ENCODE measurements around the gene MYO1E.
A peak's percentile ranks its signal among the peaks of the same experiment; 100 is the strongest.
"Not testable (repeated sequence)": the region's sequence is repeated elsewhere in the genome, so short reads cannot be mapped to it uniquely, and the experiment has no call there.

Gene MYO1E

DNA sequence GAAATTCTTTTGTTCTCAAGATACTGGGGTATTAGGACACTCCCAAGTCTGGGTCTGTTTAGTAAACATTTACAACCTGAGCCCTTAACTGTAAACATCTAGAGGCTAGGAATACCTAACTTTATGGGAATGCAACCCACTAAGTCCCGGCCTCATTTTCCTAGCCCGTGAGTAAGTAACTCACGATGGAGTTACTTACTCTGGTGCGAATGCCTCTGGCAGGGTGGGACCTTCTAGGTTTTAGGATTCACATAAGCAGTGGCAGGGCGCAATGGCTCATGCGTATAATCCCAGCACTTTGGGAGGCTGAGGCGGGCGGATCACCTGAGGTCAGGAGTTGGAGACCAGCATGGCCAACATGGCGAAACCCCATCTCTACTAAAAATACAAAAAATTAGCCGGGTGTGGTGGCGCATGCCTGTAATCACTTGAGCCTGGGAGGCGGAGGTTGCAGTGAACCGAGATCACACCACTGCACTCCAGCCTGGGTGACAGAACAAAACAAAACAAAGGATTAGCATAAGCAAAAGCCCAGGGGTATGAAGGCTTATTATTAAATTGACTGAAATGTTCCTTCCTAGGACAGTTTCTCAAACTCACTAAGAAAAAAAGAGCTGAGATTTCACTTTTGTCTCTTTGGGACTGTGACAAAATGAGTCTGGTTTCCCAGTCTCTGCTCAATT, 14.7 kb upstream of the MYO1E start:
- DNase-seq (ENCODE audit: low read depth in 2 of 2) = not testable (repeated sequence)

DNA sequence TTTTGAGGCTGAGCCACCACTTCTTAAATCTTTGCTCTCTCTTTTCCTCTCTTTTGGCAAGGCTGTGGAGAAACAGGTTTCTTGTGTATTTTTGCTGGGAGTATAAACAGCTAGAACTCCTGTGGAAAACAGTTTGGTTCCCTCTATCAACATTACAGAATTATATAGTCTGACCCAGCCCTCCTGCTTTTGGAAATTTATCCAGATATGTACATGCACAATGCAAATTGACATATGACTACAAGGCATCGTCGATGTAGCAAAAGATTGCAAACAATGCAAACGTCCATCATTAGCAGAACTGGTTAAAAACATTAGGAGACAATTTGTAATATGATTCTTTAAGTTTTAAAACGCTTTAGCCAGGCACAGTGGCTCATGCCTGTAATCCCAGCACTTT, 12.5 kb upstream of the MYO1E start:
- no peak for DNase-seq (ENCODE audit: low read depth in 2 of 2)

DNA sequence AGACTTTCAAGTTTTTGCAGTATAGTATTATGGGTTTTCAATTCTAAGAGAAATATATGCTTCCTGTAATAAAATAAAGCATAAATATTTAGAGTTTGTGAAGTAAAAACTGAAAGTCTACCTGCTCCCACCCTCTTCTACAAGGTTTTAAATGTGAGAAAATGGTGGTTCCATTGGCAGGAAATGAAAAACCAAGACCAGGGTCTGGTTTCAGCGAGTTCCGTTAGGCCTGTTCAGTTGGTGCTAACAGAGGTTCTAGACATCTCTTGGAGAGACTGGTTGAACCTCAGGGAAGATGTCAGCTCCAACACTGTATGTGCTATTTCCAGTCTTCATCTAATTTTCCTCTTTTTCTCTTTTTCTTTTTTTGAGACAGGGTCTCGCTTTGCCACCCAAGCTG, 11.8 kb upstream of the MYO1E start:
- DNase-seq (ENCODE audit: low read depth in 2 of 2) = no peak

DNA sequence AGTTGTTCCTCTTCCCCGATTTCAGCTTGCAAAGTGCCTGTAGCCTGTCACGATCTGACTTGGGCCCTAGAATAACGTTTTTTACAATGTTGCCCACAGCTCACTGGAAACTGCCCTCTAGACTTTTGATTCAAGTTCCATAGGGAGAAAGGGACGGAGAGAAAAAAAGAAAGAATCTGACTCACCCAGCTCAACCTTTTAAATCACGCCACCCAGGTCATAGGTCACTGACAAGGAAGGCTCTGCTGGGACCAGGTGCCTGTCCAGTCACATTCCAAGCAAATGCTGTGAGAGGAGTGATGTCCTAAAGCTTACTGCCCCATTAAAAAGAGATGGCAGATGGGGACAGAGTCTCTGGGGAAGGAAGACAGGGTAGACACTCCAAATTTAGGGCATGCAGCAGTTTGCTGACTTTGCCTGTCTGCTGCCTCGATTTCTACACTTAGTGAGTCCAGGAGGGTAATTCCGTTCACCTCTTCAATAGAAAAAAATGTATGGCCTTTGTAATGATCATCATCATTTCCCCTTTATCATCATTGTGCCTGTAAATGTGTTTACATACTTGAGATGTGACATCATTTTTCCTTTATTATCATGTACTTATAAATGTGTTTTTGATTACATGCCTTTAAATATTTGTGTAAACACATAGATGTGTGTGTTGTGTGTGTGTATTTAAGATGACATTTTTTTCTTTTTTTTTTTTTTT, 8.4 kb upstream of the MYO1E start:
- DNase-seq (ENCODE audit: low read depth in 2 of 2) = no peak

DNA sequence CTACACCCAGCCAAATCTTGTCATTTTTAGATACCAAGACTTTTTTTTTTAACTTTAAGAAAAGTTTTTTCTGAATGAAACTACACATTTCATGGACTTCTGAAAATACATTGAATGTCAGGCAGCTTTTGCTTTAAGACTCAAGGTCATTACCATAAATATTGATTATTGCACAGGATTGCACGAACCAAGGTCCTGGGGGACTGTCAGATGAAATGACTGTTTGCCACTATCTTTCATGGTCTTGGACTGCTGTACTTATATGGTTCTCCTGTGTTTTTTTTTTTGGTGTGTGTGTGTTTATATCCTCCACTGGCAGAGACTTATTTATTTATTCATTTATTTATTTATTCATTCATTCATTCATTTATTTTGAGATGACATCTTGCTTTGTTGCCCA, 6.9 kb upstream of the MYO1E start:
- DNase-seq (ENCODE audit: low read depth in 2 of 2) = no peak

DNA sequence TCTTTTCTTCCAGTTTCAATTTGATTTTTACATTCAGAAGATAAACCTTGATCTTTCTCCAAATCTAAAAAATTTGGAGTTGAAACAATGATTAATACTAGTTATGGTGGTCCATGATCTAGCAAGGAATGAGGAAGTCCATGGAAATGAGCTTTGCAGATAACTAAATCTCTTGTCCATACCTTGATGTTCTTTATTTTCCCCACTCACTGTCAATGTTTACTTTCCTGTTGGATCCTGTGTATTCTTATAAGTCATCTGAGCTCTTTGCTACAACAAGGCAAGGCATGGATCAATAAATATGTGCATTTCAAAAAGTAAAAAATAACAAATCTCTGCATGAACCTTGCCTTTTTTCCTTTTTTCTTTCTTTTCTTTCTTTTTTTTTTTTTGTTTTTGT, 6.2 kb upstream of the MYO1E start:
- DNase-seq (ENCODE audit: low read depth in 2 of 2) = no peak

DNA sequence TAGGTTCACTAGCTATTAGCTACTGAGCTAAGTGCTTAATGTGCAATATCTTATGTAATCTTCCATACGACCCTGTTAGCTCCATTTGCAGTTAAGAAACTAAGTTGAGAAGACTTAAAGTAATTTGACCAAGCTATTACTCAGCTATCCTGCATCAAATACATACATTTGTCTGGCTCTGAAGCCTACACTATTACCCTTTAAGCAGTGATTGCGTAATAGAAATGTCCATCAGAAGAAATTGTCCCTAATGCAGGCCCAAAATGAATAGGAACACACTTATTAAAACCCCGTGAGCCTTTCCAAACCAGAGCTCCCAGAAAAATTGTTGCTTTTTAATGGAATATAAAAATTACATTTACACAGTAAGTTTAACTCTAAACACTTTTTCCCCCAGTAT, 5.3 kb upstream of the MYO1E start:
- DNase-seq (ENCODE audit: low read depth in 2 of 2) = no peak

DNA sequence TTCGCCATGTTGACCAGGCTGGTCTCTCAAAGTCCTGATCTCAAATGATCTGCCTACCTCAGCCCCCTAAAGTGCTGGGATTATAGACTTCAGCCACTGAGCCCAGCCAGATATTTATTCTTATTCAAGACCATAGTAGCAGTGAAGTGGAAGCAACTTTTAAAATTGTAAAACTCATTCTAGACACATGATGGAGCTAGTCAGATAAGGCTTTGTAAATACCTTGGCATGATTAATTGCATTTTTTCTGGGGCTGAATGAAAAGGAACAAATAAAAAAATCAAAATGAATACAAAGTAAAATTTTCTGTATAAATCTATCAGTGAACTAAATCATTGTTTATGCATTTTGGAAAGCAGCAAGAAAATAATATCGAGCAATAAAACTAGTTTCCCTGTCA, 4.1 kb upstream of the MYO1E start:
- DNase-seq (ENCODE audit: low read depth in 2 of 2) = no peak

DNA sequence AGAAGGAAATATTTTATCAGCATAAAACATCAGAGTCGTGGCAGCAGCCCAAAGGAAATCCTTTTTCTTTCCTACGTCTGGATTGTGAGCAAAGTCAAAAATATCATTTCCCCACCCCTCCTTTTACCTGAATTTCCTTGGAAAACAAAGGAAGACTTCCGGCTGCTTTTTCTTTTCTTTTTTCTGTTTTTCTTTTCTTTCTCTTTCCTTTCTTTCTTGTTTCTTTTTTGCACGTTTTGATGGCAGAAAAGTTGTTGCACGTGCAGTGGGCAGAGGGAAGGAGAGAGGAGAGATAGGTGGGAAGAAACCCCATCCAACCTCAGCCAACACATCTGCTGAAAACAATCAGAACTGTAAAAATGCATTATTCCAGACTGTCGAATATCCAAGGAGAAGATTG, 544 bp upstream of the MYO1E start:
- no peak for DNase-seq (ENCODE audit: low read depth in 2 of 2)

DNA sequence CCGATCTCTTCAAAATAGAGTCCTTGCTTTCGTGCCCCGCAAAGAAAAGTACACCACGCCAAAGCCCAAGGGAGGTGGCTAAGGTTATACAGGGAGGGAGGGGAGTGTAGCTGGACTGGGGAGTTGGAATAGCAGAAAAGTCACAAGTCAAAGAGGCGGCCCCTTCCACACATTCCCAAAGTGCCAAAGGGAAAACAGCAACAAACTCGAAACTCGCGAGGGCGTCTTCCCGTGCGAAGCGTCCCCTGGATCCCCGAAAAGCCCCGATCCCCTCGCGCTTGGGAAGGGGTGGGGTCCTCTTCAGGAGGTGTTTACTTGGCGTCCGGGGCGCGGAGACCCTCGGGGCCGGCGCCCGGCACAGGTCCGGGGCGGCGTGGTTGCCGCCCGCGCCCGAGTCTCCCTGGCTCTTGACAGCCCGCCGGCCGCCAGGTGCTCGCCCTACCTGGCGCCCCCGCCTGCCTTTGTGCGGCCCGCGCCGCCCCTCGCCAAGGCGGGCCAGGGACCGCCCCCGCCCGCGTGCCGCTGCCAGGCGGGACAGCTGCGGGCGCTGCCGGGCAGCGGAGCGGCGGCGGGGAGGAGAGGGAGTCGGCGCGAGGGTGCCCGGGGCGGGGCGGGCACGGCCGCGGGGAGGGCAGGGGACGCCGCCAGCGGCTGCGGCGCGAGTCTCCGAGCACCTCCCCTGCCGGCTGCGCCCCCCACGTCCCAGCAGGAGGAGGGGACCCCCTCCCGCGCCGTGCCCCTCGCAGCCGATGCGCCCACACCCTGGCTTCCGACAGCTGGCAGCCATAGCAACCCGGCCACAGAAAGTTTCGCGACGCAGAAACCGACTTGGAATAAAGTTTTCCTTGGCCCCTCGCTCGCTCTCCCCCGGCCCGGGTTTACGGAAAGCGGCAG, 966 bp downstream of the MYO1E start:
- peak in 1 of 2 donors; percentile 21 for DNase-seq (ENCODE audit: low read depth in 2 of 2)

DNA sequence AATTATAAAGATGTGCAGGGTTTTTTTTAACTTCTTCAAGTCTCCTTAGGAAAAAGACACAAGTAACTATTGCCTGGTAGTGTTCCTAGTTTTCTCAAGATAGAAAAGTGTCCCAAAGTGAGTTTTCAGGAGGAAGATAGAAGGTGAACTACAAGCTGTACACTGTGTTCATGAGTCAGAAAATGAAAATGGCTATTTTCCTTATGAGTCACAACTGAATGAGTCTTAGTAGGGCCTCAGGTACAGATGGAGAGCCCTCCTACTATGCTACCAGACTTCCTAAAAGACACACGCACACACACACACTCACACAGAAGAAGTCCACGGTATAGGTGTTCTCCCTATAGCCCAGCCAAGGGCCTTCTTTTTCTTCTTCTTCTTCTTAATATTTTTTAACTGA, 3.1 kb downstream of the MYO1E start:
- DNase-seq (ENCODE audit: low read depth in 2 of 2) = no peak

DNA sequence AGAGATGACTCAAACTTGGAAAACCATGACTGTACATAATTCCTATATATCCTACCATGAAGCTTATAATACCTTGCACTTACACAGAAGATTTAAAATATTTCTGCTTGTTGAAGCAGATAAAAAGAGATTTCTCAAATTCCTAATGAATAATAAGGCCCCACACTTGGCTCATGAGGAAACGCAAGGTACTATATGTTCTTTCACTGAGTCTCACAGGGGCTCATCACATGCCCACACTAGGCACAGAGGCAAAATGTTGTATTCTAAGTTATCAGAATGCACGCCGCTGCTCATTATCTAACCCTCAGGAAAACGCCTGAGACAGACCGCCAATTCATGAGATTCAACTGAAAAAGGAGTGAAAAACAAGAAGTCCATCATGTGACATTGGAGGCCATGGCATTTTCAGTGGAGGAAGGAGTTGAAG, 5.6 kb downstream of the MYO1E start:
- no peak for DNase-seq (ENCODE audit: low read depth in 2 of 2)

DNA sequence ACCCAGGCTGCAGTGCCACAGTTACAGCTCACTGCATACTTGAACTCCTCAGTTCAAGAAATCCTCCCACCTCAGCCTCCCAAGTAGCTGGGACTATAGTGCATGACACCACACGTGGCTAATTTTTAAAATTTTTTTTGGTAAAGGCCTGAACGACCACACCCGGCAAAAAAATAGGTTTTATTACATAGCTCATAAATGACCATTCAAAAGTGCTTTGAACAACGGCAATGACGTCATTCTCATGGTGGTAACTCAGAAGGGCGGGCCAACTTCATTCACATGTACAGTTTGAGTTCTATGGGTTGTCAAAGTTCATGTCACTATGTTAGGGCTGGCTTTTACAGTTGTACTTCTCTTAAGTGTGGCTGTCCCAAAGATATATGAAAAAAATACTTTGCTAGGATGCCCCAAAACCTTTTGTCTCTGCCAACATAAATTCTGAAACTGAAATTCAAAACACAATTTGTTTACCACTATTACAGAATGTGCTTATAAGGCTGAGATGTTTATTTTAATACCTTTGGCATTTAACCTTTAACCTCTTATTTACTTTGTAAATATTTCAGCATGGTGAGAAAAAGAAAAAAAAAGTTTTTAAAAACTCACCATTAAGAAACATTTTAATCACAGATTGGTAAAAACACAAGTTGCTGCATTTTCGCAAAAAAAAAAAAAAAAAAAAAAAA, 6.2 kb downstream of the MYO1E start:
- no peak for DNase-seq (ENCODE audit: low read depth in 2 of 2)

DNA sequence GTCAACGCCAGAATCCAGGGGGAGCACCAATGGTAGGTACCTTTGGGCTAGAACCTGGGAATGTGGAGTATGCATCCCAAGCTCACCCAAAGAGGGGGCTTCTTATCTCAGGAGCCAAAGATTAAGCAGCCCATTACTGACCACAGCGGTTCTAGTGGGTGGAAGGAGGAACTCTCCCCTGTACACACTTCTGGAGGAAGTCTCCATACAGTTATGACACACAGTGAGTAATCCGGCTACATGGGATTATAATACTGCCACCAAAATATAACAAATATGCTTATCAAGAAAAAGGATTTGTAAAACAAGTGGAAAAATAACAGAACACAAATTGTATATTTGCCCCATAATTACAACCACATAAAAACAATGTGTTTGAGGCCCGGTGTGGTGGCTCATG, 8.4 kb downstream of the MYO1E start:
- DNase-seq (ENCODE audit: low read depth in 2 of 2) = no peak

DNA sequence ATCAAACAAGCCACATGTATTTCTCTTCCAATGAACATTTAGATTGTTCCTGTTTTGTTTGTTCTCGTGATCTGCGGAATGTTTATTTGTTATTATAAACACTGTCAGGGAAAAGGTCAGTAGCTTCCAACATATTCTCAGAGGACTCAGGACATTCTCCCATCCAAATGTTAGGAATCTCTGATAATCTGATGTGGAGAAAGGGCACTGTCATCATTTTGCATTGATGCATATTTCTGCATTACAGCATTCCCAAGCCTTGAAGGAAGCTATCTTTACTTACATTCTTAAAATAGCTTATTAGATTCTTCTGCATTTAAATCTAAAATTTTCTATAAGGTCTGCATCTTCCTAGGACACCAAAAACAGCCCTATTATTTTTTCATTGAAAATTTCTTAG, 10.3 kb downstream of the MYO1E start:
- no peak for DNase-seq (ENCODE audit: low read depth in 2 of 2)

DNA sequence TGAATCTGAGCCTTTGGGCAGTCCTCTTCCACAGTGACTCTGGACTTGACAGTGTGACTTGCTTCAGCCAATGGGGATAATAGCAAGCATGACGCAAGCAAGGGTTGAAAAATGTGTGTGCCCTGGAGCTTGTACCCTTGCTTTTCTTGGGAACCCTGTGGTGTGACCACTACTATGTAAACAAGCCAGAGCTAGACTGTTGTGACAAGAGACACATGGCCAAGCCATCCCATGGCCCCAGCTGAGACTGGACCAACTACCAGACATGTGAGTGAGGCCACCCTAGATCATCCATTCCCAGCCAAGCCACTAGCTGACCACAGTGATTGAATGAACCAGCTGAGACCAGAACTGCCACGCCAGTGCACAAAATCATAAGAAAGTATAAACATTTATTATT, 11.8 kb downstream of the MYO1E start:
- no peak for DNase-seq (ENCODE audit: low read depth in 2 of 2)

DNA sequence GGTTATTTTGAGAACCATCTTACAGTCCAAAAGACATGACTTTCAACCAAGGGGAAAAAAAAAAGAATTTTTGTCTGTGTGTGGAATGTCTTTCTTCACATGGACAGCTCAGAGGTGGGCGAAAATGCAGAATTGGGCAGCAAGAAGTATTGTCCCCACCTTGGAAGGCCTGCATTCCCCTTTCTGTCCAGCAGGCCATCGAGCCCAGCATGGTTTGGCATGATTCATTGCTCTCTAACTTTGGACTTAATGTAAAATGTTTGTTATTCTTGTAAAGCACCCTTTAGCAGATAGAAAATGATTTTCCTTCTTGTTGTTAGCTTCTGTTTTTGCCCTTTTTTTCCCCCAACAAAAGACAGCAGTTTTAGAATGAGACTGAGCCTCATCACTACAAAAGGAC, 12.4 kb downstream of the MYO1E start:
- no peak for DNase-seq (ENCODE audit: low read depth in 2 of 2)

DNA sequence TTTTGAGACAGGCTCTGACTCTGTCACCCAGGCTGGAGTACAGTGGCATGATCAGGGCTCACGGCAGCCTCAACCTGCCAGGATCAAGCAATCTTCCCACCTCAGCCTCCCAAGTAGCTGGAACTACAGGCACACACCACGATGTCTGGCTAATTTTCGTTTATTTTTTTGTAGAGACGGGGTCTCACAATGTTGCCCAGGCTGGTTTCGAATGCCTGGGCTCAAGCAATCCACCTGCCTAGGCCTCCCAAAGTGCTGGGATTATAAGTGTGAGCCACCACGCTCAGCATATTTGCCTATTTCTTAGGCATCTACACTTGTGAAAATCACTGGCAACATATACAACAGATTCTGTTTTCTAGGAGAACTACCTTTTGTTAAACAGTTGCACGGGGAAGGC, 16.9 kb downstream of the MYO1E start:
- DNase-seq (ENCODE audit: low read depth in 2 of 2) = no peak

DNA sequence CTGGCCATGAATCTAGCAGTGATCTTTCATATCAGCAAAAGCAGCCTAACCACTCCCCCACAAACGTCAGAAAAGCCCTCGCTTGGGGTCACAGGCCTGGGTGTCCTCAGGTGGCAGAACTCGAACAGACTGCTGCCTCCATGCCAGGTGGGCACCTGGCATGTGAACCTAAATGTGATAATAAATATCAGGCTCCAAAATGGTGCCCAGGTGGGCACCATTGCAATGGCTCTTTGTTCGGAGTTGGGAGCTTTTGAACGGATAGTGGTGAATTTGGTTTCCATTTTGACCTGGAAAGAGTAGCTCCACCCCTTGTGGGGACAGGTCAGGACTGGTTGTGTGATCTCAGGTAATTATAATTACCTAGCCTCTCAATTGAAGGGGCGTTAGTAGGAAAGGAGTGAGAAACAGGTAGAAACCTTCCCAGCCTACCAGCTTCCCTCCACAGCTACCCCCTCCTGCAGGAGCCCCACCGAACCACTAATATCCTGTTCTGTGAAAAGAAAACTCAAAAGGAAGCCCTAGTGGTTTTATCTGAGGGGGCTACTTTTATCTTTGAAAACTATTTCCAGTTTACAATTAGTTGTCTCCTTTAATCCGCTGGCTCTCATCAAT, 18.1 kb downstream of the MYO1E start:
- DNase-seq (ENCODE audit: low read depth in 2 of 2) = no peak

DNA sequence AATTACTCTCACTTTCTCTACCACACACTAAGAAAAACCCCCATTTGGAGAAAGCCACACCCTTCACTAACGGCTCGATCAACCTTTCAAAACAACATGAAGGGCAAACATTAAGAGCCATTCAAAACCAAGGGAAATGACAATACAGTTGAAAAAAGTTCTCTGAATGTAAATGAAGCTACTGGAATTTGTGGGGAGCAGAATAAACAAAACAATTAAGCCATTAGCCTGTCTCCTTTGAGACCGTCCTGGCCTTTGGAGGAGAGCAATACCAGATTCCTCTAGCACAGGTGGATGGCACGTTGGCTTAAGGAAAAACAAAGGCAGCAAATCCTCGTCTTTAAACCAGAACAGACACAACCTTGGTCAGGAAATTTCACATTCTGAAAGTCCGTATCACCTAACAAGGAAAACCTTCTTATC, 18.7 kb downstream of the MYO1E start:
- DNase-seq (ENCODE audit: low read depth in 2 of 2) = no peak

DNA sequence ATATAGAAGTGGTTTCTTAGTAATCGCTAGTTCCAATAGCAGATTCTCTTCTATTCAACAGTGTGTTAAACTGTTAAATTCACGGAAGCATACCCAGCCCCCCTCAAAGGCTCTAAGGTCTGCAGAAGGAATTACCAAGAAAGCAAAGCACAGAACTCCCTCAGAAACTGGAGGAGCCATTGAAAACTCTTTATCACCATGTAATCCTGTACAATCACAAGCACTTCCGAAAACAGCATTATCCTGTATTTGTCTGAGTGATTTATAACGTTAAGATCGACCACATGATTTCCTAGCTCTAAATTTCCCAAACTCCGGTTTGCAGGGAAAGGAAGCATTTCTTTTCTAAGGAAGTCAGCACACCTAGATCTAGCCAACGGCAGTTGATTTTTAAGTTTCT, 20.0 kb downstream of the MYO1E start:
- DNase-seq (ENCODE audit: low read depth in 2 of 2) = no peak

DNA sequence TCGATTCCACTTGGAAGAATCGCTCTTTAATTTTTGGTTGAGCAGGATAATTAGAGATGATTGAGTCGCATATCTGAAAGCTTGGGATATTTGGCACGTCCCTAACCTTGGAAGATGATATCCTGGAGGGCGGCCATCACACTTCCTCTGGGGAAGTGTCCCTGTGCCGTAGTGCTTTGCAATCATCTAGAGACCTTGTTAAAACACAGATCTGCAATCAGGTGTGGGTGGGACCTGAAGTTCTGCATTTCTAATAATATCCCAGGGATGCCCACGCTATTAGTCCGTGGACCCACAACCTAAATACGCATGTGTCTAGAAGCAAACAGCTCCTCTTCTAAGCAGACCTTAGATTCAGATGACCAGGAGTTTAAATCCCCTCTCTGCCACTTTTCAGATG, 20.5 kb downstream of the MYO1E start:
- DNase-seq (ENCODE audit: low read depth in 2 of 2) = no peak
